Midbrain (tissue), 1 donor: Measurements from ENCODE around the gene TNFRSF11A.
A peak's percentile ranks its signal among the peaks of the same experiment; 100 is the strongest.

ENCODE experiments used
- DNase-seq: peaks from one replicate; lab custom pipeline; 2025; lab: John Stamatoyannopoulos, UW

The TNFRSF11A gene

DNA sequence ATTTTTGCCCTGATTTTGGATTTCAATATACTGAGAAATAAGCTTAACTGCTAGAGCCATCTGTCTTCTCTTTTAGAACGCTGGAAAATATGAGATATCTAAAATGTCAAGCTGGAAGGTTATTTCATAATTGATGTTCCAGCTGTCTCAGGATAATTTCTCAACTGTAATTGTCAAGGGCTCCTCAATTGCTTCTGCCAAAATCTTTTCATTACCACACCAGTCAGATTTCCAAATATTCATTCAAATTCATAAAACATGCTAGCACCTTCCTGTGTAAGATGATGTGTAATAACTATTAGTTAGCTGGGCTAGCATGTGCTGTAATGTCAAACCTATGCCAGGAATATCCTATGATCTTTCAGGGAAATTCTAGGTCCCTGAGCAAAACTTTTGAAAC lies 88.1 kb downstream of the TNFRSF11A start:
- no peak for DNase-seq

DNA sequence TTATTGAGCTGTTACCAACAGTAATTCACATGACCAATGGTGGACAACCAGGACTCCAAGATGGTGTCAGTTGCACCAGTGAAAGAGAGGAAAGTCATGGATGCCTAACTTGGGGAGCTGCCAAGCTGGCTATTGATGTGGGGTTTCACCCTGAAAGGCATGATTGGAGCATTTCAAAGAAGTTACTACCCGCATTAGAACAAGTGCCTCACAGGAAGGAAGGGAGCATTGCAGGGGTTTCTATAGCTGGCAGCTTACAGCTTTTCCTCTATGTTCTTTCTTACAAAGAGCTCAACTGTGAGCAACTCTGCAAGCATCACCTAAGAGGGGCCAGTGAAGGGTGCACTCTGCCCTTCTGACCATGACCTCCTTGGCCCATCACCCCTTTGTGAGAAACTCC lies 93.1 kb downstream of the TNFRSF11A start:
- no peak for DNase-seq

DNA sequence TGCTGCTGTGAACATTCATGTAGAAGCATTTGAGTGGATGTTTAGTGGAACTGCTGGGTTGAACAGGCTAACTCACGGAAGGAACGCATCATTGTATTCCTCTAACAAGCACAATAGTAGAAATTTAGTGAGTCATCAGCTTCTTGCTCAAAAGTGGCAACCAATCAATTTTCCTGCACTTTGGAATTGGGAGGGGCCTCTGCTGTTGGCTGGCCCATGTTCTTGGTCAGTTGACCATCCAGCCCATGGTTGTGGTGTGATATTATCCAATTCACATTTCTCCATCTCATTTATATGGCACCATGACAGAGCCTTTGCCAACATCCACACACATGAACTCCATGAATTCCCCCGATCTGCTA lies 95.0 kb downstream of the TNFRSF11A start:
- DNase-seq, result no peak

DNA sequence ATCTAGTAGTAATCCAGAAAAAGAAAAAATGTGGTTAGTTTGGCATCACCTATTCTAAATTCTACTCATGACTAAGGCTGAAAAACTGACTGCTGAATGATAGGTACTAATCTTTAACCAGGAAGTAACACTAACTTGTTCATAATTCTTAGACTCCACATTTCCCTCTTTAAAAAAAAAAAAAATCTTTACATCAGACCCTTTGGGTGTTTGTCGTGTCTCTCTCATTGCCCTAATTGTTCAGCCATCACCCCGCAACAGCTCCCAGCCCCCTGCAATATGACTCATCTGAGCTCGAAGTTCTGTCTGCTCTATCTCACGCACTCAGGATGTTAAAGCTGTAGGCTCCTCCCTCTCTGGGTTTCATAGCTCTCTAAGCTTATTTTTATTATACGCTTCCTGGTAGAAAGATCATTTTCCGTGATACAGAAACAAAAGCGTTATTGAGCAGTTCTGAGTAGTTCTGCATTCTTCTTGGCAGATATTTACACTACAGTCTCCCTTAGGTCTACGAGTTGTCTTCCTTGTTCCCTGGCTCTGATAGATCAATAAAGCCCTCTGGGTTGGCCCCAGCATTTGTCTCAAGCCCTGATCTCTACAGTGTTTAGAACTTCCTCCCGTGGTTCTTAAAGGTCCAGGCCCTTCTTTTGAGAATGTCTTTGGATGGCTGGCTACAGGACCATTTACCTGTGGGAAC lies 95.6 kb downstream of the TNFRSF11A start:
- no peak for DNase-seq

DNA sequence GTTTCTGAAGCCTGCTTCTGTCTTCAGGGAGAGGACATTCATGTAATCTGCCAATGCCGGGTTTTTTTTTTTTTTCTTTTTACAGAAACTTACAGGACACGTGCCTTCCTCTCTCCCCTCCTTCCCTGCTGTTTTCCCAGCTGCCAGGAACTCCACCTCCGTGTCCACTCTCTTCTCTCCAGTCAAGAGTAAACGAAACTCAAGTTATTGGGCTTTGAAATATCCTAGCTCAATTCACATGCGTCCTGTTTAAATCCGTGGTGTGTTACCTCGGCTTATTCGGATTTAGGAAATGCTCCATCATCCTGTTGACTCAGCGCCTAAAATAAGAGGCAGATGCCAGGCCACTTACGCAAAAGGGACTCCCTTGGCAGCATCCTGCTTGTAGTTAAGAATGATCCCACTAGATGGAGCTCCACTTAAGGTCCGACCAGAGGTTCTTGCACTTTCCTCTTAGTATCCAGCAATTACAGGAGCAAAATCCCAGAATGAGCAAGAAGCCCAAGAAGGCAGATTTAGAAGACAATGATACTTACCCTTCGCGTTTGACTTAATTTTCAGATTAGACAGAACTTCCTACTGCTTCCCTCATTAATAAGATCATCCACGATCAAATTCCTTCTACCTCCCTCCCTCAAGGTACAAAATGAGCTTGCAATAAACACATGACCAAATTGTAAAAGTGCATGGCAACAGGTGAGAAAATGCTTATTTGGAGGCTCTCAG lies 100.5 kb downstream of the TNFRSF11A start:
- DNase-seq, result peak; percentile 93

DNA sequence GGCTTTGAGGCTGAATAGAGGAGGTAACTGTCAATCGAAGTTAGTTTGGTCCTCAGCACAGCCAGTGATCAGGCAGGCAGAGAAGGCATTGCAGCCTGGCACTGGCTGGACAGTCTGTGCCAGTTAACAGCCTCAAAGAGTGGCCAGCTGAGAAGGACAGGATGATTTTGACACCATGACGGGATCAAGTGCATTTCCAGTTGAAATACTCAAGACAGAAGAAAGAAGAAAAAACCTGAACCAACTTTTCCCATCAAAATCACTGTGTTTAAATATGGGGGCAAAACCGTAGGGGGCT lies 101.0 kb downstream of the TNFRSF11A start:
- no peak for DNase-seq

DNA sequence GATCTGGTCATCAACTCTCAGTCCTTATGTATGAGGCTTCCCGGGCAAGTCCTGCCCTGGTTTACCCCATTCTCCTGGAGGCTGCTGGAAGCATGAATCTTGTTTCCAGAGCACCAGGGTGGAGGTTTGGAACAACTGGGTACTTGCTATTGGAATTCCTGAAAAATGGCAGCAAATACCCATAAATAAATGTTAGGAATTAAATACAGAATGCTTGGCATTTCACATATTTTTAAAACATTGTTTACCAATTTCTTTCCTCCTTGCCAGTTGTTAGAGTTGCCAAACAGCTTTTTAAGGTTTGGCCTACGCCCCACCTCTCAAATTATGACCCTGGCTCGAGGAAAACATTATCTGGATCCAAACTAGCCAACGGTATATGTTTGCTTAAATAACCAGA lies 107.1 kb downstream of the TNFRSF11A start:
- no peak for DNase-seq

DNA sequence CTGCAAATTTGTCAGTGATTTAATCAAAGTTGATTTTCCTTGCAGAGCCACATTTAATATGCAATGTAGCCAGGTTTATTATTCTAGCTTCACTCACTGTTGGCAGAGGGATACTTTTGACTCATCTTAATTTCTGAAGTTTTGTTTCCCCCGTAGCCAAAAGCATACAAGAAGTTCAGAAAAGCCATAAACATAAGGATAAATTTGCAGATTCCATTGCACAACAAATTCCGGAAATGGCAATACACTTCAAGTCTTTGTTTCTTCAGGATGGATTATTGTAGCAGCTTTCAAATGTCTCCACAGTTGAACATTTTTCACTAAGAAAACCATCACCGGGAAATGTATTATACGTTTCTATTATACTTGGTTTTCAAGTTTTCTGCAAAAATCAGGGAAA lies 109.7 kb downstream of the TNFRSF11A start:
- DNase-seq, result no peak

DNA sequence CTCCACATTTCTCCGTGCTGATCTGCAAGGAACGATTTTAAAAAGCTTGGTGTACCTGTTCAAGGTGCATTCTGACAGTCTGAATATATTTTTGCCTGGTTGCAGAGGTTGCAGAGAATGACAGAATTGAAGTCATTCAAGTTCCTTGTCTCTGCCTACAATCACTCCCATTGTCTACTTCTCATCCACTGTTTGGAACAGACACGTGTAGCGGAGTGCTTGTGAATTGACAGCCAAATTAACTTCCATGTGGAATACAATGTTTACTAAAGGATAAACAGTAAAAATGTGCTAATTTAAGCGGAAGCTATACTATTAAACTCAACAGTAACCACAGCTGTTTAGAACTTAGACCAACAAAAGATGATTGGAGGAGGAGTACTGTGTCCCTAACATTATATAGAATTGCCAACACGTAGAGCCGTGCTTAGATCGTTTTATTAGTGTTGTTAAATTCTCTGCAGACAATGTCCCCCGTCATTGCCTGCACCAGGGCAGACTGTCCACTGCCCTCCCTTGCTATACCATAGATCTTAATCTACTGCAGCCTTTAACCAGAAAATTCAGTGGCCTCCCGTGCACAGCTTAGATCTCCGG lies 110.4 kb downstream of the TNFRSF11A start:
- peak; percentile 15 for DNase-seq

DNA sequence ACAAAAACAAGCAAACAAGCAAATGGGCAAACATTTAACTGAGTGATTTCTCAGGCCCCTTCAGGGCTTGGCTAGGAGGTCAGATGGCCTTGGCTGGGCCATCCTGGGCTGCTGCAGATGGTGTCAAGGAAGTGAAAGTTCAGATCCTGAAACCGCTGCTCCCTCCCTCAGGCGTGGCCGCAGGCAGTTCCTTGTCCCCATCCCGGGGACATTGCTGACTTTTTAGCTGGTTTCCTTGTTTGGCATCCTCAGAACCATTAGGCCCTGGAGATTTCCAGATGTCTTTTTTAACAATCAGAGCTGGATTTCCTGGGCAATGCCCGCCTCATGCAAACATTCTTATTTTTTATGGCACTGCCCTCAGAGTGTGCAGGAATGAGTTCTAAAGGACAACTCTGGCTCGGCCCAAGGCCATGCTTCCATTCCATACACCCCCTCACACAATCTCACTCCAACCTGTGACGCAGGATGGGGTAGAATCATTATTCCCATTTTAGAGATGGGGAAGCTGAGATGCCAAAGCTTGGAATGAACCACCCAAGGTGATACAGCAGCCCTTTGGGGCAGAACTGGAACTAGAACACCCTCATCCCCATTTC lies 111.6 kb downstream of the TNFRSF11A start:
- DNase-seq, result no peak

DNA sequence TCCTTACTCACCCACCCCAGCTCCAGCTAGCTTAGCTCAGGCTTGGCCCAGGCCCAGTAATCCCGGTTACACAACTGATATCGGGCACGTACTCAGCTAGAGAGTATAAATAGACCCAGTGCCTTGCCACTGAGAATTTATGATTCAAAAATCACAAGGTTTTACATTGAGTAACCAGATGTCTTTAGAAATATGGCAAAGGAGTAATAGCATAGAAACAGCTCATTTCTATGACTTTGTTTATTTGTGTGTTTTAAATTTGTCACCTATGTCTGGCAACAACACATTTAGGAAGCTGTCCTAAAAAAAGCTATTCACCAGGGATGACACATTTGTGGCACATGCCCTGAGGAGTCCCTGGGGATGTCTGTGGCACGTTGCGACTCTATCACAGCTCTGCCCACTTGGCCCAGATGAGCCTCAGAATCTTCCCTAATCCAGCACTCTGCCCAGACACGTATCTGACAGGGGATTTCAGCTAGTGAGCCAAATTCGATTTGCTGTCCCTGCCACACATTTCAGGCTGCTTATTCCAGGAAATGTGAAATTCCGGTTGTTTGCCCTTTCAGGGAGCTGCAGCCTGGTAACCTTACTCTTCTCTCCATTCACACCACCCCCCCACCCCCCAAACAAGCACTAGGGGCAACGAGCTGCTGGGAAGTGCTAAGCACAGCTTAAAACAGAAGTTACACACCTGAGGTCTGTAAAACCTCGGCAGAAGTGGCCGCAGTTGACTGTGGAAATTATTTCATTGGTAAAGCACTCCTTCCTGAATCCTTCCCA lies 112.3 kb downstream of the TNFRSF11A start:
- no peak for DNase-seq

DNA sequence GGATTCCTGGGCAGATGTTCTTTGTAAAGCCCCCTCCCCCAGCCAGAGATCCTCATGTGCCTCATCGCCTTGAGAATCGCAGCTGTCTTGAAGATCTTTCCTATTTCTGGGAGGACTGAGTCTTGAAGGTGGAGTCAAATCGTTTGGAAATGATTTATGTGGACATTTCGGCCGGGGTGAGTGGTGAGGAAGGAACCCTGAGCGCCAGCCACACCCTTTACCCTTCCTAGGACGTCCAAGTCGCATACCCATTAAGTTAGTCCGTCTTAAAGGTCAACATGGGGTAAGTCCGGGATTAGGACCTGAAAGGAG lies 112.9 kb downstream of the TNFRSF11A start:
- no peak for DNase-seq

DNA sequence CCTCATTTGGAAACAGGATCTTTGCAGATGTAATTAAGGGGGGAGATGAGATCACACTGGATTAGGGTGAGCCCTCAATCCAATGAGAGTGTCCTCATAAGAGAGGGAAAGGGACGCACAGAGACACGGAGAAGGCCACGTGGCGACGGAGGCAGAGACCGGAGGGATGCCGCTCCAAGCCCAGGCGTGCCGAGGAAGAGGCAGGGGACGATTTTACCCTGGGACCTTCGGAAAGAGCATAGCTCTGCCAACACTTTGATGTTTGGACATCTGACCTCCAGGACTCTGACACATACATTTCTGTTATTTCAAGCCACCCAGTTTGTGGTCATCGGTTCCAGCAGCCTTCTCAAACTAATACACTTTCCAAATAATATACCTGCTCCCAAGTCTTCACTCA lies 113.3 kb downstream of the TNFRSF11A start:
- DNase-seq, result no peak

DNA sequence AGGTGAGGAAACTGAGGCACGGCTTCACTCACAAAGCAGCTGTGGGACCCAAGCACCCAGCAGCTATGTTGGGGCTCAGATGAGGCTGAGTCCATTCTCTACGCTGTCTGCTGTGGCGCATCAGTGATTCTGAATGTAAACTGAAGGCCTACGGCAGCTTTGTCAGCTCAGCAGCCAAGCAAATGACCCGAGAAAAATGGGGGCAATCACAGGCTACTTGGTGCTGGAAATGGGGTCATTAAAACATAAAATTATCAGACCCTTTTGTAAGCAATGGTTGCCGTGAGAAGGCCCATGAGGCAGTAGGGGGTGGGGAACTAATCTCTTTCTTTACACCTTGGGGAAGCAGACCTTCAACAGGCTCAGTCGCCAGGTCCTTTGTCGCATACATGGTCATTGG lies 113.8 kb downstream of the TNFRSF11A start:
- no peak for DNase-seq
